ENCODE results near the gene CDK5.

Gene CDK5

DNA sequence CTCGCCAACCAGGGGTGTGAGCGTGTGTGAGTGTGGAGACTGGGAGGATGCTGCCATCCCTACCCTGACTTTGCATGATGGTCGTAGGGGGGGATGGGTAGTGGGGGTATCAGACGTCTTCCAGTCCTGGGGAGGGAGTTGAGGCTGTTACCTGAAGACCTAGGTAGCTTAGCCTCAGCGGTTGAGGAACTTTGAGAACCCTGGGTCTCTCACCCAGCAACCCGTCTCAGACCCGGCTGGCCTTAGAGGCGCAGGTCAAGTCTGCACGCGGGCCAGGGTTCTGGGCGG is 4.4 kb upstream of the CDK5 start:
- no peaks in the 10 kb centered on the region for H4K20me1 ChIP-seq (ENCODE audit: insufficient read depth, low read length)
- H3K4me1 ChIP-seq (ENCODE audit: insufficient read depth, low read length, severe bottlenecking): peaks cover 36% of the 10 kb centered on the region
- peaks cover 29% of the 10 kb centered on the region for H3K36me3 ChIP-seq (ENCODE audit: insufficient read depth, low read length)
- no peaks in the 10 kb centered on the region for H3K9me3 ChIP-seq (ENCODE audit: low read length)
- H3K9ac ChIP-seq (ENCODE audit: low read length): no peak overlapping the region
- no peaks in the 10 kb centered on the region for H3K9me2 ChIP-seq (ENCODE audit: low read depth, low read length)
- H3K4me2 ChIP-seq (ENCODE audit: low read length): no peak overlapping the region
- no peak overlapping the region for H2AFZ ChIP-seq (ENCODE audit: low read length)
- H3K27ac ChIP-seq (ENCODE audit: low read depth, low read length, poor library complexity, severe bottlenecking): no peak overlapping the region
- TF ChIP-seq EZH2 (IDR thresholded peaks at IDR 0.05; ENCODE audit: borderline replicate concordance, low read length): no peak
- TF ChIP-seq CTCF (IDR thresholded peaks at IDR 0.05; ENCODE audit: low read length): no peak
- 0 out of 2 replicates have a peak, but pooled peaks cover 7% of the 10 kb centered on the region for H3F3A ChIP-seq (ENCODE audit: insufficient read depth, low read length)
- H3K79me2 ChIP-seq (ENCODE audit: insufficient read depth, low read length): no peaks in the 10 kb centered on the region; the same call in 1 of the 2 replicates
- no peaks in the 10 kb centered on the region for H3K27me3 ChIP-seq (ENCODE audit: insufficient read depth, low read length)
- H3K4me3 ChIP-seq (ENCODE audit: low read depth, low read length, poor library complexity, severe bottlenecking): no peak overlapping the region

GRCh38 chr7:151061213-151062110 is 3.8 kb upstream of the CDK5 start:
- Histone ChIP-seq H4K20me1 (ENCODE audit: insufficient read depth, low read length) (no peaks in the 10 kb centered on the region), H3K9ac (ENCODE audit: low read length) (peak overlapping the region; percentile 25; the same call in 1 of the 2 replicates), H2AFZ (ENCODE audit: low read length) (no peak overlapping the region), H3K79me2 (ENCODE audit: insufficient read depth, low read length) (no peaks in the 10 kb centered on the region; the same call in 1 of the 2 replicates), H3K4me3 (ENCODE audit: low read depth, low read length, poor library complexity, severe bottlenecking) (peak overlapping the region; percentile 90), H3K27ac (ENCODE audit: low read depth, low read length, poor library complexity, severe bottlenecking) (peak overlapping the region; percentile 62), H3K9me3 (ENCODE audit: low read length) (no peaks in the 10 kb centered on the region), H3K4me2 (ENCODE audit: low read length) (peak overlapping the region; percentile 85), H3K27me3 (ENCODE audit: insufficient read depth, low read length) (no peaks in the 10 kb centered on the region), H3K4me1 (ENCODE audit: insufficient read depth, low read length, severe bottlenecking) (peaks cover 41% of the 10 kb centered on the region), H3K9me2 (ENCODE audit: low read depth, low read length) (no peaks in the 10 kb centered on the region), H3K36me3 (ENCODE audit: insufficient read depth, low read length) (peaks cover 23% of the 10 kb centered on the region), H3F3A (ENCODE audit: insufficient read depth, low read length) (0 out of 2 replicates have a peak, but pooled peaks cover 7% of the 10 kb centered on the region)
- TF ChIP-seq CTCF (IDR thresholded peaks at IDR 0.05; ENCODE audit: low read length) (no peak), EZH2 (IDR thresholded peaks at IDR 0.05; ENCODE audit: borderline replicate concordance, low read length) (no peak)

- Histone ChIP-seq H3K27me3 (ENCODE audit: insufficient read depth, low read length) (no peaks in the 10 kb centered on the region), H3K27ac (ENCODE audit: low read depth, low read length, poor library complexity, severe bottlenecking) (peak overlapping the region; percentile 62), H4K20me1 (ENCODE audit: insufficient read depth, low read length) (no peaks in the 10 kb centered on the region), H2AFZ (ENCODE audit: low read length) (no peak overlapping the region), H3K36me3 (ENCODE audit: insufficient read depth, low read length) (peaks cover 16% of the 10 kb centered on the region), H3K9me3 (ENCODE audit: low read length) (no peaks in the 10 kb centered on the region), H3K4me3 (ENCODE audit: low read depth, low read length, poor library complexity, severe bottlenecking) (peak overlapping the region; percentile 90), H3K9me2 (ENCODE audit: low read depth, low read length) (no peaks in the 10 kb centered on the region), H3F3A (ENCODE audit: insufficient read depth, low read length) (0 out of 2 replicates have a peak, but pooled peaks cover 7% of the 10 kb centered on the region), H3K4me1 (ENCODE audit: insufficient read depth, low read length, severe bottlenecking) (peaks cover 41% of the 10 kb centered on the region), H3K4me2 (ENCODE audit: low read length) (peak overlapping the region; percentile 85), H3K9ac (ENCODE audit: low read length) (peak overlapping the region; percentile 79), H3K79me2 (ENCODE audit: insufficient read depth, low read length) (no peaks in the 10 kb centered on the region; the same call in 1 of the 2 replicates)
- TF ChIP-seq CTCF (IDR thresholded peaks at IDR 0.05; ENCODE audit: low read length) (peak; percentile 55), EZH2 (IDR thresholded peaks at IDR 0.05; ENCODE audit: borderline replicate concordance, low read length) (no peak)
Observed at GRCh38 chr7:151060416-151061212, 2.9 kb upstream of the CDK5 start.
